HUES64 (cell line): ENCODE results near the gene SMCHD1.
"Not testable (repeated sequence)": the region's sequence is repeated elsewhere in the genome, so short reads cannot be mapped to it uniquely, and the experiment has no call there.

ENCODE experiments used
- H3K27ac ChIP-seq: 2 replicates; pipeline ENCODE4 v1.7.0; 2013; ENCODE audit warnings: low read depth, low read length, inconsistent platforms
- H3K27me3 ChIP-seq: 2 replicates; pipeline ENCODE4 v1.6.1; 2013; ENCODE audit warnings: mild to moderate bottlenecking, low read length; ENCODE audit not compliant: insufficient read depth
- H3K36me3 ChIP-seq: 2 replicates; pipeline ENCODE4 v1.6.1; 2013; ENCODE audit warnings: mild to moderate bottlenecking, low read length; ENCODE audit not compliant: insufficient read depth
- H3K4me1 ChIP-seq: 2 replicates; pipeline ENCODE4 v1.6.1; 2013; ENCODE audit warnings: mild to moderate bottlenecking, low read length, moderate library complexity; ENCODE audit not compliant: insufficient read depth
- H3K4me3 ChIP-seq: 2 replicates; pipeline ENCODE4 v1.5.1; 2013; ENCODE audit warnings: mild to moderate bottlenecking, low read length, moderate library complexity
- H3K9ac ChIP-seq: 2 replicates; pipeline ENCODE4 v1.6.1; 2013; ENCODE audit warnings: mild to moderate bottlenecking, low read depth, low read length
- H3K9me3 ChIP-seq: 2 replicates; pipeline ENCODE4 v1.6.1; 2013; ENCODE audit warnings: low read depth, low read length; ENCODE audit not compliant: insufficient read depth
- WGBS: fragments of 150-250, 120-280 bp; methylation state at CpG from one replicate; pipeline ENCODE4 v1.1.7; 2013; ENCODE audit warnings: missing lambda C conversion rate; 5-methylcytosine and 5-hydroxymethylcytosine counted together

The SMCHD1 gene

GRCh38 chr18:2821695-2822094, 166.2 kb downstream of the SMCHD1 start:
- Histone ChIP-seq H3K9me3 (0 out of 2 replicates have a peak, but pooled peaks cover 2% of the 10 kb centered on the region), H3K4me3 (no peak overlapping the region), H3K36me3 (no peaks in the 10 kb centered on the region), H3K4me1 (peaks cover 4% of the 10 kb centered on the region; the same call in 1 of the 2 replicates), H3K27ac (no peak overlapping the region), H3K9ac (no peak overlapping the region), H3K27me3 (no peaks in the 10 kb centered on the region)
- WGBS: 91% methylated on average over 2 of the region's 2 CpGs

- H3K9ac ChIP-seq: no peak overlapping the region
- no peak overlapping the region for H3K4me3 ChIP-seq
- no peak overlapping the region for H3K27ac ChIP-seq
- H3K9me3 ChIP-seq: 0 out of 2 replicates have a peak, but pooled peaks cover 2% of the 10 kb centered on the region
- H3K27me3 ChIP-seq: no peaks in the 10 kb centered on the region
- H3K36me3 ChIP-seq: no peaks in the 10 kb centered on the region
- H3K4me1 ChIP-seq: no peaks in the 10 kb centered on the region
- 94% methylated on average over 4 of the region's 6 CpGs for WGBS
Measured at GRCh38 chr18:2822213-2822921, 166.8 kb downstream of the SMCHD1 start.

- 83% methylated on average over 1 of the region's 2 CpGs for WGBS
- Histone ChIP-seq H3K9me3 (0 out of 2 replicates have a peak, but pooled peaks cover 2% of the 10 kb centered on the region), H3K27ac (no peak overlapping the region), H3K4me3 (no peak overlapping the region), H3K27me3 (no peaks in the 10 kb centered on the region), H3K4me1 (no peaks in the 10 kb centered on the region), H3K36me3 (no peaks in the 10 kb centered on the region), H3K9ac (no peak overlapping the region)
Measured at GRCh38 chr18:2823202-2823601, 167.7 kb downstream of the SMCHD1 start.

GRCh38 chr18:2823966-2824365, 168.4 kb downstream of the SMCHD1 start:
- H3K27me3 ChIP-seq: no peaks in the 10 kb centered on the region
- WGBS: 100% methylated on average over 1 of the region's 2 CpGs

GRCh38 chr18:2824865-2825264, 169.3 kb downstream of the SMCHD1 start:
- no peak overlapping the region for H3K9ac ChIP-seq
- H3K27me3 ChIP-seq: no peaks in the 10 kb centered on the region
- H3K4me1 ChIP-seq: no peaks in the 10 kb centered on the region
- no peaks in the 10 kb centered on the region for H3K36me3 ChIP-seq
- H3K27ac ChIP-seq: no peak overlapping the region
- H3K9me3 ChIP-seq: 0 out of 2 replicates have a peak, but pooled peaks cover 2% of the 10 kb centered on the region
- no peak overlapping the region for H3K4me3 ChIP-seq
- 96% methylated on average over 5 of the region's 5 CpGs for WGBS

More at GRCh38 chr18:2823966-2824365, 168.4 kb downstream of the SMCHD1 start:
- H3K27ac ChIP-seq: no peak overlapping the region
- no peaks in the 10 kb centered on the region for H3K4me1 ChIP-seq
- H3K9ac ChIP-seq: no peak overlapping the region
- H3K4me3 ChIP-seq: no peak overlapping the region
- H3K9me3 ChIP-seq: 0 out of 2 replicates have a peak, but pooled peaks cover 2% of the 10 kb centered on the region
- H3K36me3 ChIP-seq: no peaks in the 10 kb centered on the region

GRCh38 chr18:2825613-2826175, 170.2 kb downstream of the SMCHD1 start:
- no peaks in the 10 kb centered on the region for H3K36me3 ChIP-seq
- H3K9me3 ChIP-seq: 0 out of 2 replicates have a peak, but pooled peaks cover 2% of the 10 kb centered on the region
- H3K4me3 ChIP-seq: no peak overlapping the region
- H3K27ac ChIP-seq: no peak overlapping the region
- no peaks in the 10 kb centered on the region for H3K4me1 ChIP-seq
- H3K9ac ChIP-seq: no peak overlapping the region
- H3K27me3 ChIP-seq: no peaks in the 10 kb centered on the region
- 92% methylated on average over 3 of the region's 3 CpGs for WGBS

GRCh38 chr18:2826581-2826980, 171.1 kb downstream of the SMCHD1 start:
- no peak overlapping the region for H3K4me3 ChIP-seq
- H3K4me1 ChIP-seq: no peaks in the 10 kb centered on the region
- H3K36me3 ChIP-seq: no peaks in the 10 kb centered on the region
- no peak overlapping the region for H3K27ac ChIP-seq
- no peak overlapping the region for H3K9ac ChIP-seq
- 80% methylated on average over 10 of the region's 10 CpGs for WGBS
- H3K9me3 ChIP-seq: 0 out of 2 replicates have a peak, but pooled peaks cover 2% of the 10 kb centered on the region
- no peaks in the 10 kb centered on the region for H3K27me3 ChIP-seq

- Histone ChIP-seq H3K9me3 (0 out of 2 replicates have a peak, but pooled peaks cover 2% of the 10 kb centered on the region), H3K9ac (no peak overlapping the region), H3K27ac (no peak overlapping the region), H3K36me3 (no peaks in the 10 kb centered on the region), H3K4me3 (no peak overlapping the region), H3K27me3 (no peaks in the 10 kb centered on the region), H3K4me1 (no peaks in the 10 kb centered on the region)
- WGBS: 85% methylated on average over 5 of the region's 5 CpGs
Measured at GRCh38 chr18:2827061-2827460, 171.5 kb downstream of the SMCHD1 start.

GRCh38 chr18:2836118-2836517, 180.6 kb downstream of the SMCHD1 start:
- not testable (repeated sequence) for H3K4me3 ChIP-seq, H3K36me3 ChIP-seq, H3K27me3 ChIP-seq, H3K4me1 ChIP-seq, H3K27ac ChIP-seq, H3K9ac ChIP-seq, H3K9me3 ChIP-seq
- WGBS: 95% methylated on average over 3 of the region's 3 CpGs

- H3K27me3 ChIP-seq, H3K4me1 ChIP-seq, H3K9me3 ChIP-seq, H3K27ac ChIP-seq, H3K9ac ChIP-seq, H3K36me3 ChIP-seq, H3K4me3 ChIP-seq: not testable (repeated sequence)
Measured at GRCh38 chr18:2837290-2837689, 181.8 kb downstream of the SMCHD1 start.

GRCh38 chr18:2839202-2839601, 183.7 kb downstream of the SMCHD1 start:
- Histone ChIP-seq H3K27ac (no peak overlapping the region), H3K4me3 (no peak overlapping the region)
- WGBS: 95% methylated on average over 8 of the region's 8 CpGs

More at GRCh38 chr18:2839202-2839601, 183.7 kb downstream of the SMCHD1 start:
- H3K9me3 ChIP-seq: no peaks in the 10 kb centered on the region
- no peaks in the 10 kb centered on the region for H3K4me1 ChIP-seq
- no peaks in the 10 kb centered on the region for H3K36me3 ChIP-seq
- peaks cover 13% of the 10 kb centered on the region for H3K27me3 ChIP-seq
- no peak overlapping the region for H3K9ac ChIP-seq
